NCI-H2107 treated with DMSO at 0.1 percent for 48 hours (cell line): ENCODE results near the gene PDGFRB.
"Not testable (repeated sequence)": the region's sequence is repeated elsewhere in the genome, so short reads cannot be mapped to it uniquely, and the experiment has no call there.

Experiments
- DNase-seq: peaks from one replicate; lab custom pipeline; 2025; ENCODE audit not compliant: unreplicated experiment; lab: John Stamatoyannopoulos, UW

The PDGFRB gene

DNA sequence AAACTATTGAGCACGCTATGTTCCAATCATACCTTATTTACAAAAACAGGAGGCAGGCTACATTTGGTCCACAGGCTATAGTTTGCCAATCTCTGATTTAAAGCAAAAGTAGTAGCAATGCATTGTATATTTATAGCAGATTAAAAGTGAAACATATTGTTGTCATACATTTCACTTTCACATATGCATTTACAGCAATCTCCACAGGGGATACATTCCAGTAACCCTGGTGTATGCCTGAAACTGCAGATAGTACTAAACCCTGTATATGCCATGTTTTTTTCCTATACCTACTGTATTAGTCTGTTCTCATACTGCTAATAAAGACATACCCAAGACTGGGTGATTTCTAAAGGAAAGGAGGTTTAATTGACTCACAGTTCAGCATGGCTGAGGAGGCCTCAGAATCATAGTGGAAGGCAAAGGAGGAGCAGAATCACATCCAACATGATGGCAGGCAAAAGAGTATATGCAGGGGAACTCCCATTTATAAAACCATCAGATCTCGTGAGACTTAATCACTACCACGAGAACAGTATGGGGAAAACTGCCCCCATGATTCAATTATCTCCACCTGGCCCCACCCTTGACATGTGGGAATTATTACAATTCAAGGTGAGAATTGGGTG lies 63.4 kb downstream of the PDGFRB start:
- no peak for DNase-seq

DNA sequence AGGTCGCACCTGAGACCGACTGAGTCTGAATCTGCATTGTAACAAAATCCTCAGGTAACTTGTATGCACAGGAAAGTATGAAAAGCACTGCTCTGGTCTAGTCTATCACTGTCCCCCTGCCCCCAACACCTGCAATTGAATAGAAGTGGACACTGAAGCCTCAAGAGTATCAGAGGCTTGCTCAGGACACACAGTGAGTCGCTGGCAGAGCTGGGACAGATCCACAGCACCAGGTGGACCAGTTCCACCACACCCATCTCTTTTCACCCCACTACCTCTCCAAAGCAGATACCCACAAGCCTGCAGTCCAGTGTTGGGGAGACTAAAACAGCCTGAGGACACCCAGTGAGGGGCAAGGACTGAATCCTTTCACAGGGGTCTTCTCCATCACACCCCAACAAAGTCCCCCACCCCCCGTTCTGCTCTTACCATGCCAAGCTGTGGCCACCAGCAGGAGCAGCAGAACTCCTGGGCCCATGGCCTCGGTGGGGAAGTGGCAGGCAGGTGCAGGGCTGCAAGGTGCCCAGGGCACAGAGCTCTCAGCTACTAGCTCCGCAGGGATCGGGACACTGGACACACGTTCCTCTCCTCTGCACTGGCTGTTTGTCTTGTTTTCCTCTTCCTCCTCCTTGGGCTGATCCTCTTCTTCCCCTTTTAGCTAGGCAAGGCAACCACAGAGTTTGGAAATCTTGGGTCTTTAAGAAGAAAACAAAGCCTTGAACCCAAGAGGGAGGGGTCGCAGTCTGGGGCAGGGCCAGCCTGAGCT lies 69.5 kb downstream of the PDGFRB start, which contains the start of gene CSF1R:
CSF1R (minus strand) TSS at position 605 of the 766 bp plus-strand sequence; CDS start at position 478, 127 bp downstream.
- no peak for DNase-seq

DNA sequence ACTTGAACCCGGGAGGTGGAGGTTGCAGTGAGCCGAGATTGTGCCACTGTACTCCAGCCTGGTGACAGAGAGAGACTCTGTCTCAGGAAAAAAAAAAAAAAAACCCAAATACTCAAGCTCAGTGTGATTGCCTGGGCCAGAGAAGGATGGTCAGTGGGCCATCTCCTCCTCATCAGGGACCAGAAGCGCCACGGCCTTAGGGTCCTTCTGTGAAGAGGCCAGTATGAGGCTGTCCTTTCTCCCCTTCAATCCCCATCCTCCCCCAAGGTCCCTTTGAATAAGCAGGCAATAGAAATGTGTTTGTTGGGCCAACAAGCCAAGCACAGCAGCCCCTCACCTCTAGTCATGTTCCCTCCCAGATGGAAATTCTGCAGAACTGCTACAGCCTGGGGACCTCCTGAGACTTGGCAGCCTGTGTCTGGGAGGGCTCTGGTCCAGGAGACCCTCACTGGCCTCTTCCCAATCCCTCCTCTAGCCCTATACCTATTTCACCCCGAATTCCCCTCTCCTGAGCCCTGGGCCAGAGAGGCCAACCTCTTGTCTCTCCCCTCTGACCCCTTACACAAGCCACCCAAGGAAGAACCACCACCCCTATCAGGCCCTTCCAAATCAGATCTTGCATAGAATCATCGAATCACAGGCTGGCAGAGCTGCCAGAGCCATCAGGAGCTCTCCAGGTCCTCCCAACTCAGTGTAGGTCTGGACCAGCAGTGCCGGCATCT lies 70.3 kb downstream of the PDGFRB start:
- no peak for DNase-seq

DNA sequence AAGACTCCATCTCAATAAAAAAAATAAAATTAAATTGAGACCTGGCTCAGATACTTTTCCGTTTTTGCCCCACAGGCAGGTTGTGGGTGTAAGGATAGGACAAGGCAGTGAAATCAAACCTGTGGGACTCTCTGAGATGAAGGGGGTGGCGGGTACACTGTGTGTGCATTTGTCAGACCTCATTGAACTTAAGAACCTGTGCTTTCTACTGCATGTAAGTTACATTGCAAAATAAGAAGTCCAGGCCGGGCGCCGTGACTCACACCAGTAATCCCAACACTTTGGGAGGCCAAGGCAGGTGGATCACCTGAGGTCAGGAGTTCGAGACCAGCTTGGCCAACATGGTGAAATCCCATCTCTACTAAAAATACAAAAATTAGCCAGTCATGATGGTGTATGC lies 70.9 kb downstream of the PDGFRB start:
- DNase-seq = not testable (repeated sequence)

DNA sequence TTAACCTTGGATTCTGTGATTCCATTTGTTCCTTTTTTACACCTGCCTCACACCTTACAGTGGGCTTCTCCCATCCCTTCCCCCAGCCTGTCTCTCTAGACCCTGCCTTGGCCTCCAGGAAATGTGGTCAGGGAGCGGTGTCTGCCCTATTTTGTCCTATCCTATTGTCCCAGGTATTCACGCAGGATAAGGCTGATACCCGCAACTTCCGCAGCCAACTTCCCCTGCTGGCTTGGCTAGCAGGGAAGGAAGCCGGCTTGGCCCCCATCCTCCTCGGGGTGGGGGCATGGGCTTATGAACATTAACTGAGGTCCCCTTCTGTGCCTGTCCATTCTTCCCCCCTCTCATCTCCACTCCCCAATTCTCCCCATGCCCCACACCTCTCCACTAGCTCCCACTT lies 72.8 kb downstream of the PDGFRB start:
- DNase-seq = no peak

DNA sequence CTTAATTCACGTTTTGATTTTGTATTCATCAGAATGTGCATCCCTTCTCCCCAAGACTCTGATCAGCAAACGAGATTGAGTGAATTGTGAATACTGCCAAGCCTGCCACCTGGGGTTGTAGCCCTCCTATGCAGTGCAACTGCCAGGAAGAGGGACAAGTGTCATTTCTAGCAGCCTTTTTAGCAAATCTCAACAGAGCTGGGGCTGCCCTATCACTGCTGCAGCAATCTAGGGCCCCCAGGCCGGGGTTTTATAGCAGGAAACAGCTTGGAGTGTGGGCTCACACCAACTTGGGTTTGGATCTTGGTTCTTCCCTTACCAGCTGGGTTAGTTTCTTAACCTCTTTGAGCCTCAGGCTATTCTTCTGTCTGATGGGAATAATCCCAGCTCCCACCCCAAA lies 73.3 kb downstream of the PDGFRB start:
- DNase-seq = no peak

DNA sequence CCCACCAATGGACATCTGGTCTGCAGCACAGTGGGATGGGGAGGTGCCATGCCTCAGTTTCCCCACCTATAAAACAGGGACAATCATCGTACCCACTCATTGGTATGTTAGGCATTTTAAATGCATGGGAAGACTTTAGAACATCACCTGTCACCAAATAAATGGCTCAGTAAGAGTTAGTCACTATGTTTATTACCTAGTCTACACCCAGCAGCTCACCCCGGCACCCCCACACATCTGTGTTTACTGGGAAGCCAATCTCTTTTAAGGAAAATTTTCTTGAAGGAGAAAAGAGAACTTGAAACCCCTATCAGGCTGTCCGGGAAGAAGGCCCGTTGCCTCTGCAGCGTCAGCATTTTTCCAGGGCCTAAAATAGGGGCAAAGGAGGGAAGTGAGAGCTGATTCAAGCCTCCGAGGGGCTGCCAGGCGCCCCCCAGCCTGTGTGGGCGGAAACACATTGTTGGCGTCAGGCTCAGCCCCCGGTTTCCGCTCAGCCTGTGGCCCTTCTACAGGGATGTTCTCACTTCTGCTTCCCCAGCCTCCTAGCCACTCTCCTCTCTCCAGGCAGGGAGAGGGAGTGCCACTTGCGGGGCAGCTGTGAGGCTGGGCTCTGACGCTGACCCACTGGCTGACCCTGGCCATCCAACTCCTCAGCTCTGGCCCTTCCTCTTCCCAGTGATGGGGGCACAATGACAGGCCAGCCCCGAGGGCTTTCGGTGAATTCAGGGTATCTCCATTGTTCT lies 73.9 kb downstream of the PDGFRB start:
- no peak for DNase-seq

DNA sequence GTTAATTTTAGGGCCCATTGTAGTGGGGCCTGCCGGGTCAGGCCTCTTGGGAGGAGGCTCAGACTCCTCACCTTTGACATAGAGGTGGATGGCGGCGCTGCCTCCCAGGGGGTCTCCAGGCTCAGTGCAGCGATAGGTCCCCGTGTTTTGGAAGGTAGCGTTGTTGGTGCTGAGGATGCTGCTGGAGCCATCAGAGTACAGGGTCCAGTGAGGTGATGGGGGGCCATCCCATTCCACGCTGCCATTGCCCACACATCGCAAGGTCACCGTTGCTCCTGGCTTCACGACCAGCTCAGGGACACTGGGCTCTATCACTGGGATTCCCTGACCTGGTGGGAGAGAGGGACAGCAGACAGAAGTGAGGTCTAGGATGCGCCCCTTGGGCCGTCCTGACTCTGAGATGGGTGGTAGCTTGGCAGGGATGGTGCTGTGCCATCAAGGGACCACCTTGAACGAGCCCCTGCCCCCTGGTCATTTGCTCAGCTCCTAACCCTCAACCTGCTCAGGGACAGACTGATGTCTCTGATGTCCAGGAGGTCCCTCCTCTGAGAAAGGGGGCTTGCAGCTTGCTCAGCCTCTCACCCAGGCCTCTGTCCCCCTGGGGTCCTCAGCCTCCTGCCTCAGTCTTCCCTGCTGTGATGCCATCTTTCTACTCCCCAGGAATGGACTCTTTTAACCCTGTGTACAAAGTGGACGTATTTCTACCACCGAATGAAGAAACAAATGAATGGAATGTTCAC lies 74.8 kb downstream of the PDGFRB start:
- DNase-seq = no peak

DNA sequence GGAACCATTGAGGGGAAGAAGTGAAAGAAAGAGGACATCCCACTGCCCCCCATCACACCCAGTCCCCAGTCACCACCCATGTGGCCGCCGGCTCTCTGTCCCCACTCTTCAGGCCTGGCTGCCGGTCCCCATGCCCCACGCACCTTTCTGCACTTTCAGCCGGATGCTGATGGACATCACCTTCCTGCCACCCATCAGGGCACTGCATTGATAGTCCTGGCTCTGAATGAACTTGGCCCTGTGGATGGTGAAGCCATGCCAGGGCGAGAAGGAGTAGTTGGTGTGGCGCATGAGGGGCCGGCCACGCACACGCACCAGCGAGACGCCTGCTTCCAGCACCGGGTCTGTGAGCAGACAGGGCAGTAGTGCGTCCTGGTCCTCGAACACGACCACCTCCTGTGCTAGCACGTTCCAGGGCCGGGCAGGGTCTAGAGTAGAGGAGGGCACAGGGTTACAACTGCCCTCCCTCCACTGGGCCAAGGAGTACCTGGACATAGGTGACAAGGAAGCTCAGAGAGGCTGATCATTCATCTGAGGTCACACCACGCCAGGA lies 75.7 kb downstream of the PDGFRB start:
- DNase-seq = no peak

DNA sequence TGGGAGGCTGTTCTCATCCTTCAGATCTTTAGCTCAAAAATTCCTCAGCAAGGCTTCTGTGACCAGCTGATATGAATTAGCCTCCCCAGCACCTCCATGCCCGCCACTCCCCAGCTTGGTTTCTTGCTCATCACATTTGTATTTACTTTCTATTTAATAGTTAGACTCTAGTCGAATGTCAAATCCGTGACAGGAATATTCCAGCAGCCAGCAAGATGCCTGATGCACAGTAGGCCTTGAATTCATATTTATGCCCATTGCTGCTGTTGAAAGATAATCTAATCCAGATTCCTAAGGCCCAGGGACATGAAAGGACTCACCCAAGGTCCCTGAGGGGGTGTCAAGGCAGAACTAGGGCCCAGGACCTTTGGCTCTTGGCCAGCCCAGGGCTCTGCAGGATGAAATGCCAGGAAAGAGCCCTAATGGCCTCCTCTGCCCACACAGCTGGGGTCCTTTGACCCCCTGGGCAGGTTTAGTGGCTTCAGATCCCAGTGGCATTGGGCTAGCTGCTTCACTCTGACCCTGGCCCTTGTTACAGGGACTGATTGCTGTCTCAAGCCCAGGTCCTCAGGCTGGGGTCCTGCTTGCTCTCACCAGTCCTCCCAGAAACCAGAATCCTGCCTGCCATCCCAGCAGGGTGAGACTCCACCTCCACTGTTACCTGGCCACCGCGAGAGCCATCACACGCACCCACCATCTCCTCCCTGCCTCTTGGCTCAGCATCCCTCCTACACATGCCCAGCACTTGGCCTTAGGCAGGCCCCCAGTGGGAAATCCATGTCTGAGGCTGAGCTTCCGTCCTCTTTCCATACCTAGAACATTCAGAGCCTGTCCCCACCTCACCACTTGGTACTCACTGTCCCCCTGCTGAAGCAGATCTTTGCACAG lies 76.6 kb downstream of the PDGFRB start:
- DNase-seq = no peak

DNA sequence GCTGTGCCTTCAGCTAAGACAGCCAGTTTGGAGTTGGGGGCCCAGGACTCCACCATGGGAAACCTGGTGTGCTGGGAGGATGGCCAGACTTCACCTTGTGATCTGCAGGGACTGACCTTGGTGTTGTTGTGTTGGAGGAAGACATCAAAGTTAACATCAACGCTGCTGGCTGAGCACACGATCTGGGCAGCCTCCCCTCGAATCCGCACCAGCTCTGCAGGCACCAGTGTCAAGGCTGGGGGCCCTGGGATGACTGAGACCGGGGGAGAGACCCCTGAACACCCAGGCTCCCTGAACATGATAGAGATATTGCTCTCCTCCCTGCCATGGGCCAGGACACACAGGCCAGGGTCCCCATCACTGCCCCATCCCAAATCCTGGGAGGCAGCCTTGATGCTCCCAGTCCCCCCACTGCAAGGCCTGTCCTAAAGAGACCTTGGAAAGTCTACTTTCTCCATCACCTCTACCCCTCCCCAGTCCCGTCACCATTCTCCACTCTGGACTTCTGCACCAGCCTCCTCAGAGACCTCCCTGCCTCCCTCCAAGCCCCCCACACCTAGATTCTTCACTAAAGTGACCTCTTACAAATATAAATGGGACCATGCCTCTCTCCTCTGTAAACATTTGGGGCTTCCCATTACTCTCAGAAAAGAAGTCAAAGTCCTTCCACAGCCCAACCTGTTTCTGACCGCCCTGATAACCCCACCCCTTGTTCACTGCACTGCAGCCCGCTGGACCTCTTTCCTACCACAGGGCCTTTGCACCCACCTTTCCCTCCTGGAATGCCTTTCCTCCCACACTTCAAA lies 77.4 kb downstream of the PDGFRB start:
- no peak for DNase-seq

DNA sequence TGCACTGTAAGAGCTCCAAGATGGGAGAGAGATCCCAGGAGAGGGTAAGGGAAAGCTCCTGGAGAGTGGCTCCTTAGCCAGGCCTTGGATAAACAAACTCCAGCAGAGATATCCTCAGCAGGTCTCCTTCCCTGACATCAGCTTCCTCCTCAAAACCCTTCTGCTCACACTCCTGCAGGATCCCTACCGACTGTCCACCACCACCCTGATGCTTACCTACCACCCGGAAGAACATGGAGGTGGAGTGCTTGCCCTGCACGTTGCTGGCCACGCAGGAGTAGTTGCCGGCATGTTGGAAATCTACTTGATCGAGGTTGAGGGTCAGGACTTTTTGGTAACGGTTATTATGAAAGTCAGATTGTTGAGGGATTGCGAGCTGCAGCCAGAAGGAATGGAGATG lies 78.6 kb downstream of the PDGFRB start:
- DNase-seq = no peak

DNA sequence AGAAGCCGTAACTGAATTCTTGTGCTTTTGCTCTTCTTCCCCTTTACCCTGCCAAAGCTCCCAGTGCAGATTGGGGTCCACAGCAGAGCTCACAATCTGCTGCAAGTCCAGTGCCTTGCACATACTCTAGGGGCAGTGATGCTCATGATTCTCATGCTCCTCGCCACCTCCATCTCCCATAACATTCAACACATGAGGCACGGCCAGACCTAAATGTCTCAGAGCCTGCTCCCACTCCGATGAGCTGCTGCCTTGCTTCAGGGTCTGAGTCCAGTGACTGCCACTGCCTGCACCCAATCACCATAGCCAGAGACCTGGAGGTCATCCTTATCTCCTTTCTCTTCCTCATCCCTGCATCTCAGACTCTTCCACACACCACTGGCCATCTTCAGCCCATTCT lies 79.8 kb downstream of the PDGFRB start:
- no peak for DNase-seq

DNA sequence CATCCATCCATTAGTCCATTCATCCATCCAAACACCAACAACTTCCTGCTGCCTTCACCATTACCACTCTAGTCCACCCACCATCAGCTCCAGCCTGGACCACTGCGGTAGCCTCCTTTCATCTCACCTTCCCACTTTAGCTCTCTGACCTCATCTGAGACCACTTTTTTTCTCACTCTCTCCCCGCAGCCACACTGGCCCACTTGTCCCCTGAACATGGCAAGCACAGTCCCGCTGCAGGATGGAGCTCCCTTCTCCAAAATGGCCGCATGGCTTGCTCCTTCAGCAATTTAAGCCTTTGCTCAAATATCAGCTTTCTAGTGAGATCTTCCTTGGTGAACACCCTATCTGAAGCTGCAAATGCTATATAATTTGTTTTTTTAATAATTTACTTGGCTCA lies 80.4 kb downstream of the PDGFRB start:
- DNase-seq = no peak

DNA sequence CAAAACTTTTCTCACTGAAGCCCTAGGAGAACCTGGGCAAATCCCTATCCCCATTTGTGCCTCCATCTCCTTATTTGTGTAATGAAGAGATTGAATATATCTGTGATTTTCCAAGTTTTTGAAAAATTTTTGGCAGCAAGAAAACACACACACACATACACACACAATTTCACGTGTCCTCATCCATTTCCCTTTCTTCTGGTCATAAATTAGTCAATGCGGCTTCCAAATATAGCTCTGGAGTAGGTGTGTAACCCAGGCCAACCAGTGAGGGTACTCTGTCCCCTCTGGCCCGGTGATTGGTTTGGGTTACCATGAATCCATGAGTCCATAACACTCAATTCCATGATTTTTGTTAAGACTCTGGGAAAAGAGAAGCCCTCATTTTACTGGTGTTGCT lies 82.0 kb downstream of the PDGFRB start:
- no peak for DNase-seq

DNA sequence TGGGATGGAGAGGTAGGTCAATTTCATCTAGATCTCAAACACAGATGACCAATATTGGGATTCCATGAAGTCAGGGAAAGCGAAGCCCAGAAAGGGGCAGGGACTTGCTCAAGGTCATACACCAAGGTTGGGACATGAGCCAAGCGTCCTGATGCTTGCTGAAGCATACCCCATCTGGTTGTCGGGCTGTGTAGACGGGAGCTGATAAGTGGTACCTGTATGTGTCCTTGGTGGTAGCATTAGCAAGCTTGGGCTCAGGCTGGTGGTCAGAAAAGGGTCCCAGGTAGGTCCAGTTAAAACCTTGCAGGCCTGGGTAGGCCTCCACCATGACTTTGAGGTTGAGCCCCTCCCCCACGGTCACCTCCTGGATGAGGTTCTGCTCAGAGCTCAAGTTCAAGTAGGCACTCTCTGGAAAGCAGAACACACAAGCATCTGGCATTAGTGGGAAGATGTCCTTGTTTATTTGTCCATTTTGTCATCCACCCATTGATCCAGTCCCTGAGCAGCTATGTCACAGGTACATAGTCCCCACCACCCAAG lies 82.5 kb downstream of the PDGFRB start:
- no peak for DNase-seq

DNA sequence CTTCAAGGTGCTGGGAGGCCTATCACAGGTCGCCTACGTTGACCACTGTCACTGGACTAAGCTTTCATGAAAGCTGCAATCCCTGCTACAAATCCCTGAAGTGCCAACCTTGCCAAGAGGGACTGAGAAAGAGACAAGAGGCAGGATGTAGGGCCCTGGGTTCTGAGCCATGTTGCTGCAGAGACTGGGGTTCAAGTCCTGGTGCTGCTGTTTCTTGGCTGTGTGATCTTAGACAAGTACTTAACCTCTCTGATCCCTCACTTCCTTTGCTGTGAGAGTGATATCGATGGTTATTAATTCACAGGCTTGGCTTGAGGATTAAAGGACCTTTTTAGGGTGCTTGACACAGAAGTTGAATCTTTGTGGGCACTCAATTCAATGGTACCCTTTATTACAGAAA lies 84.8 kb downstream of the PDGFRB start:
- no peak for DNase-seq
